Measurements from ENCODE around the gene DYSF. TPM values are rescaled to one million over a fixed set of nuclear protein-coding genes. Genes with fewer than 3 reads are reported as not detected.

Gene DYSF
- total and polyA plus RNA-seq, 2 donors (not counting 3 experiments of a cell fraction or from before 2014, with no cell fraction given): 50.9 to 152 TPM

- H4K20me1 ChIP-seq (replicated peaks; ENCODE audit: control insufficient read depth, extremely low read depth, insufficient read depth, low read length): no peaks in the 10 kb centered on the region
- H3K9me3 ChIP-seq (replicated peaks; ENCODE audit: control insufficient read depth, insufficient read depth, low read length): no peaks in the 10 kb centered on the region
- ChIA-PET POLR2A (no interaction called here), CTCF (no interaction called here)
- intact Hi-C loops (cut with micrococcal nuclease) (loop anchor here (5.0 kb wide), 1 partner anchor 304 kb away; no protein-coding TSS in a partner anchor), dilution Hi-C loops (cut with MboI; ENCODE audit: extremely low pct_ligation_motif_present, low sequenced_read_pairs) (no loop called here)
- H3K9me1 ChIP-seq (replicated peaks; ENCODE audit: control insufficient read depth, extremely low read depth, insufficient read depth, low read length): no peaks in the 10 kb centered on the region
- no TSS peak for BruUV-seq (replicated peaks)
- H3K4me1 ChIP-seq (ENCODE audit: control insufficient read depth, extremely low read depth, insufficient read depth, low read length): no peaks in the 10 kb centered on the region
- H3K79me2 ChIP-seq (ENCODE audit: control insufficient read depth, insufficient read depth, low read length): no peaks in the 10 kb centered on the region
- peaks cover 6 to 13% of the 10 kb centered on the region in 2 experiments for H3K36me3 ChIP-seq (ENCODE audit: control insufficient read depth in 2 of 2, extremely low read depth in 1 of 2, insufficient read depth in 2 of 2, low read length in 2 of 2)
- FAIRE-seq (no peak), DNase-seq (ENCODE audit: low read depth, low spot score) (no peak)
- H3K4me3 ChIP-seq (replicated peaks in 1 of 3; ENCODE audit: insufficient read depth in 1 of 3, low read depth in 1 of 3, low read length in 3 of 3): no peak overlapping the region
- H2AFZ ChIP-seq (ENCODE audit: low read depth, low read length): no peak overlapping the region
- no peak overlapping the region for H3K27ac ChIP-seq (ENCODE audit: insufficient read depth, low read depth, low read length)
- no peak overlapping the region for H3K4me2 ChIP-seq (ENCODE audit: insufficient read depth, low read length)
- H3K27me3 ChIP-seq (ENCODE audit: control insufficient read depth in 2 of 2, insufficient read depth in 2 of 2, low read length in 2 of 2): no peaks in the 10 kb centered on the region
- no peak overlapping the region for H3K9ac ChIP-seq (replicated peaks; ENCODE audit: extremely low read depth, insufficient read depth, low read length)
- TF ChIP-seq FOS (IDR thresholded peaks at IDR 0.05; ENCODE audit: borderline replicate concordance, insufficient read depth, low read length) (no peak), POLR2A (IDR thresholded peaks at IDR 0.05; ENCODE audit: low read depth, low read length) (no peak), JUN (IDR thresholded peaks at IDR 0.05; ENCODE audit: borderline replicate concordance, insufficient read depth, insufficient read length, low read depth) (no peak), GATA2 (IDR thresholded peaks at IDR 0.05; ENCODE audit: insufficient read depth, insufficient read length, low read depth, low read length) (no peak), MAX (IDR thresholded peaks at IDR 0.05; ENCODE audit: insufficient read depth, insufficient read length) (no peak), EZH2 (IDR thresholded peaks at IDR 0.05; ENCODE audit: borderline replicate concordance, low read depth, low read length, severe bottlenecking) (no peak), CTCF (IDR thresholded peaks at IDR 0.05; ENCODE audit: extremely low read depth in 1 of 2, insufficient read depth in 1 of 2, low read depth in 1 of 2, low read length in 2 of 2) (no peak), POLR2AphosphoS5 (IDR thresholded peaks at IDR 0.05; ENCODE audit: insufficient read depth, low read depth, low read length) (no peak), MYC (IDR thresholded peaks at IDR 0.05; ENCODE audit: low read depth, low read length) (no peak)
Observed at GRCh38 chr2:71658771-71659170, 205.4 kb downstream of the DYSF start.

All from endothelial cell of umbilical vein (primary cell).